ENCODE measurements around the gene ALG9.

DNA sequence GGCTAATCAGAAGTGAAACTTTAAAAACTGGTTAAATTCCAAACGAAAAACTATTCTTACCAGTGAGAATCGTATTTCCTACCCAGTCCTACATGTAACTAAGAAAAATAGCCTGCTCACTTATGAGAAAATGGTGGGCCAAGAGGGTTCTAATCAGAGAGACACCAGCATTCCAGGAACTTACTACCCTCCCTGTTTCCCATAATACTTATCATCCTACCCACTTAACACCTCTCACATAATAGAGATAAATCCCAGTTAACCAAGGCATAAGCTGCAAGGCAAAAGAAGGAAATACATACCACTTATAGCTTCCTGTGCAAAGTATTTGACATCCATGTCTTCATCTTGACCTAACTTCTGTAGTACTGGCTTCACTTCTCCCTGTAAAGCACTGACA, 129.6 kb downstream of the ALG9 start:
- TF ChIP-seq, protein P1, sequence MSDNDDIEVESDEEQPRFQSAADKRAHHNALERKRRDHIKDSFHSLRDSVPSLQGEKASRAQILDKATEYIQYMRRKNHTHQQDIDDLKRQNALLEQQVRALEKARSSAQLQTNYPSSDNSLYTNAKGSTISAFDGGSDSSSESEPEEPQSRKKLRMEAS (IDR thresholded peaks at IDR 0.05; ENCODE audit: insufficient read depth, insufficient read length): no peak
- no peak for TF ChIP-seq POLR2AphosphoS5 (IDR thresholded peaks at IDR 0.05; ENCODE audit: insufficient read depth, low read depth, low read length)
- no peak for TF ChIP-seq CTCF (IDR thresholded peaks at IDR 0.05; ENCODE audit: extremely low read depth in 1 of 2, insufficient read depth in 1 of 2, low read depth in 1 of 2, low read length in 2 of 2)
- TF ChIP-seq GATA2 (IDR thresholded peaks at IDR 0.05; ENCODE audit: insufficient read depth, insufficient read length, low read depth, low read length): no peak
- no peak for TF ChIP-seq EZH2 (IDR thresholded peaks at IDR 0.05; ENCODE audit: borderline replicate concordance, low read depth, low read length, severe bottlenecking)
- TF ChIP-seq POLR2A (IDR thresholded peaks at IDR 0.05; ENCODE audit: low read depth, low read length): no peak
- no peak for TF ChIP-seq MYC (IDR thresholded peaks at IDR 0.05; ENCODE audit: low read depth, low read length)

Measured in endothelial cell of umbilical vein (primary cell).